Lower leg skin (tissue), 3 donors: ENCODE results near the gene ANKDD1B.

ENCODE experiments used
- POLR2A ChIP-seq, 2 donors: fragments of 450-650 bp; IDR thresholded peaks; one replicate each; pipeline ENCODE4 v1.6.1; 2016 to 2017; ENCODE audit warnings: antibody characterized with exemption in 2 of 2, mild to moderate bottlenecking in 1 of 2, moderate library complexity in 1 of 2
- TF ChIP-seq, protein P1 (sequence below), 3 donors: fragments of 450-650 bp; IDR thresholded peaks; one replicate each; pipeline ENCODE4 v1.5.1; 2016; ENCODE audit warnings: antibody characterized with exemption in 3 of 3, mild to moderate bottlenecking in 3 of 3, moderate library complexity in 2 of 3

DNA sequence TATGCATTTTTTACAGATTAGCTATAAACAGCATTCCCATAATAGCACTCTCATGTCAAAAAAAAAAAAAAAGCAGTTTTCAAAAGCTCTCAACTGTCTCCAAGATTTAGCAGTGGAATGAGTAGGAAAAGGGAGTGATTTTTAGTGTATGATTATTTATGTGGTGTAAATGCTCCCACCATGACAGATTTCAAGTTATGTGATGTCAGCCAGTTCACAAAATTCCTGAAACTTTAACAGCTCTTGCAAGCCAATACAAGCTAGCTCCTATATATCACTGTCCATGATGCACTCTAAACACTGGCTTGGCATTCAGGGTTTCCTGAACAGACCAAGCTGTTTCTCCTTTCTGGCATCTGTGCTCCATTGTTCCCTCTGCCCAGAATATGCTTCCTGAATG lies 7.9 kb upstream of the ANKDD1B start:
- TF ChIP-seq, protein P1, sequence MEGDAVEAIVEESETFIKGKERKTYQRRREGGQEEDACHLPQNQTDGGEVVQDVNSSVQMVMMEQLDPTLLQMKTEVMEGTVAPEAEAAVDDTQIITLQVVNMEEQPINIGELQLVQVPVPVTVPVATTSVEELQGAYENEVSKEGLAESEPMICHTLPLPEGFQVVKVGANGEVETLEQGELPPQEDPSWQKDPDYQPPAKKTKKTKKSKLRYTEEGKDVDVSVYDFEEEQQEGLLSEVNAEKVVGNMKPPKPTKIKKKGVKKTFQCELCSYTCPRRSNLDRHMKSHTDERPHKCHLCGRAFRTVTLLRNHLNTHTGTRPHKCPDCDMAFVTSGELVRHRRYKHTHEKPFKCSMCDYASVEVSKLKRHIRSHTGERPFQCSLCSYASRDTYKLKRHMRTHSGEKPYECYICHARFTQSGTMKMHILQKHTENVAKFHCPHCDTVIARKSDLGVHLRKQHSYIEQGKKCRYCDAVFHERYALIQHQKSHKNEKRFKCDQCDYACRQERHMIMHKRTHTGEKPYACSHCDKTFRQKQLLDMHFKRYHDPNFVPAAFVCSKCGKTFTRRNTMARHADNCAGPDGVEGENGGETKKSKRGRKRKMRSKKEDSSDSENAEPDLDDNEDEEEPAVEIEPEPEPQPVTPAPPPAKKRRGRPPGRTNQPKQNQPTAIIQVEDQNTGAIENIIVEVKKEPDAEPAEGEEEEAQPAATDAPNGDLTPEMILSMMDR (IDR thresholded peaks at IDR 0.05) = no peak
- no peak for TF ChIP-seq POLR2A (IDR thresholded peaks at IDR 0.05)
